HG03521 (cell line): ENCODE data around the gene CAVIN3.
A peak's percentile ranks its signal among the peaks of the same experiment; 100 is the strongest.
"Not testable (repeated sequence)": the region's sequence is repeated elsewhere in the genome, so short reads cannot be mapped to it uniquely, and the experiment has no call there.

Experiments used
- ATAC-seq: cut with Tn5 transposase; IDR thresholded peaks from one replicate; pipeline ENCODE4 v1.9.1; 2021; ENCODE audit warnings: mild to moderate bottlenecking, moderate library complexity; ENCODE audit not compliant: unreplicated experiment

Gene CAVIN3

DNA sequence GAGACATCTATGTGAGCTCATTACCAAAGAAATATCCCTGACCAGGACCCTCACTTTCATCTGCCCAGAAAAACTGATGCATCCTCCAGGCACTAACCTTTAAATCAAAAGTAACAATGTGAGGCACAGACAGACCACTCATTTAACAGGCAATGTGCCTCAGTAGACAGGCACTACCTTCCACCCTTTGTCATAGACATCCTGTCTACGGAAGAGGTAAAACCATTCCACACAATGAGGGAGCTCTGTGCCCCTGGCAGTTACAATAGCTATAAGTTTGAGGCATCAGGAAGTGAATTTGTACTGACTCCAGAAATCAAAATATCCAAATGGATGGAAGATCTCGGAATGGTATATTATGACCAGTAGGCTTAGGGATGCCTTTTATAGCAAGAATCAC is 6.7 kb upstream of the CAVIN3 start:
- ATAC-seq: no peak

DNA sequence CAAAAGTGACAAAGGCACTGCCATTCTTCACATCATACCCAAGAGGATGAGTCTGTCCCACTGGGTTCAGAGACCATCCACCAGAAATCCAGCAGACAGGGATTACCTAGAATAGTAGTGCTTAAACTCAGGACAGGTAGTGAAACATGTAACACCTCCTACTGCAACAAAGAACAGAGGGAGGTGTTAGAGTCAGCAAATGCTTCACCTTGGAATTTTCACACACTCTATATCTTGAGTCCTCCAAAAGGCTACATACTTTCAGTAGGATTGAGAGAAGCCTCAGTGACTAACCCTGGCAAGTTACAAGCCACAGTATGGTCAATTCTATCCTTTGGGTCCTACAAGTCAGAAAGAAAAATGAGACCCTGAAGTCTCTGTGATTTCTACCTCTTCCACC is 6.0 kb upstream of the CAVIN3 start:
- ATAC-seq: no peak

DNA sequence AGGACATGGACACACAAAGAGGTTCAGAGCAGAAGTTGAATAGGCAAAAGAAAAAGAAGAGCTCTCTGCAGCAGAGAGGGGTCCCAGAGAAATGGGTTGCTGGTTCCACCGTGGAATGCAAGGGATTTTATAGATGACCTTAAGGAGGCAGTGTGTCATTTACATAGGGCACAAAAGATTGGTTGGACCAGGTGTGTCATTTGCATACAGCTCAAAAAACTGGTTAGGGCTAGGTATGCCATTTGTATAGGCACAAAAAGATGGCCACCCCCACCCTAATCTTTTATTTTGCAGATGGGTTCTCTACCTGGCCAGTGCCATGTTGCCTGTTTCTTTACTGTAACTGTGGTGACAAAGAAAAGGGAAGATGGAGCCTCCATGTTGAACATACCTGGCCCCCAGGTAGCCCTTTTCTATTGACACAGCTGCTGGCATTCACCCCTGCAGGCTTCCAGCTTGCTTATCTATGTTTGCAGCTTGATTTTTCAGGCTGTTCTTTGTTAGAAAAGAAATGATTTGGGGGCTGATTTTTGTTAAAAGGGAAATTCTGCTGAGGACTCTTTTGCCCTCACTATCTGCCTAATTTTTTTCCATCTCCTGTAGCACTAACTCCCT is 3.1 kb upstream of the CAVIN3 start:
- no peak for ATAC-seq

DNA sequence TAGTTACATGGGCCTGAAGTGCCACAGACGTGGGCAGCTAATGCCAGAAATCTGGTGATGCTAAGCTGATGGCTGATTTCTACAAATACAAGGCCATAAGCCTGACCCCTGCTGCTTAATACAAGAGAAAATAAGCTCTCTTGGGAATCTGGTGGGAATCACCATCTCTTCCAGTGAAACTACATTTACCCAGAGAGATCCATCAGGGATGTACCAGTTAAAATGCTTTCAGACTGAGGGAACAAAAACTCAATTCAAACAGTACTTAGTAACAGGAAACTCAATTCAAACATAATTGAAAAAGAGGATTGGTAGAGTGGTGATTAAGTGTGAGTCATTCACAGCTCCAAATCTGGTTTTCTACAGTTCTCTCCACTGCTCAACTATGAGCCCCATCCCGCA is 1.7 kb upstream of the CAVIN3 start:
- ATAC-seq: no peak

DNA sequence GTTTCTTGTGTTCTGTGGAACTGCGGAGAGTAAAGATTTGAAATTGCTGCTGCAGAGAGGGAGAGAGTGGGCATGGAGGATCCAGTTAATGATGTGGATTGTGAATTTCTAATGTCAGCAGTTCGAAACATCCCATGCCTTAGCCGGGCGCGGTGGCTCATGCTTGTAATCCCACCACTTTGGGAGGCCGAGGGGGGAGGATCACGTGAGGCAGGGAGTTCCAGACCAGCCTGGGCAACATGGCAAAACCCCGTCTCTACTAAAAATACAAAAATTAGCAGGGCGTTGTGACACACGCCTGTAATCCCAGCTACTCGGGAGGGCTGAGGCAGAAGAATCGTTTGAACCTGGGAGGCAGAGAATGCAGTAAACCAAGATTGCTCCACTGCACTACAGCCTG is 1.1 kb upstream of the CAVIN3 start:
- ATAC-seq: no peak

DNA sequence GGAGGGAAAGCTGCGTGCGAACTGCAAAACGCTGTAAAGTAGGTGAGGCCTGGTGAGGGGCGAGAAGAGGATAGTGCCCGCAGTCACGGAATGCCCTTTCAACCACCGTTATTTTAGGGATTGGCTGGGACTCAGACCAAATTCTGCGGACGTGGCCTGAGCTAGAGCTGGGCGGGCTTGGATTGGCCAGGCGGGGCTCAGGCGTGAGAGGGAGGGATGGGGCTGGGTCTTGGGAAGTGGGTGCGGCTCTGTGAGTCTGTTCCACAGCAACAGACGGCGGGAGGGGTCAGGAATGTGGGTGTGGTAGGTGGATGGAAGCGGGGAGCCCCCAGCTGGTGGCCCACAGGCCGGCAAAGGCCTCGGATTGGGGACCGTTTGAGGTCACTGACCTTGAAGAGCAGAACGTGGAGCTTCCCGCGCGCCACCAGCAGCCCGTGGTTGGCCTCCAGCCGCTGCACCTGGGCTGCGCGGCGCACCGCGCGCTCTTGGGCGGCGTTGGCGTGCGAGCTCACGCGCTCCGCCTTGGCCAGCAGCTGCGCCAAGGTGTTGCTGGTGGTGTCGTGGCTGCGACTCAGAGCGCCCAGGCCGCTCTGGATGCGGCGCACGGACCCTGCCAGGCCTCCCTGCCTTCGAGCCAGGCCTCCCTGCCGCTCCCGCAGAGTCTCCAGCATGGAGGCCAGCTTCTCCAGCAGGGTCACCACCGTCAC is 444 bp downstream of the CAVIN3 start:
- no peak for ATAC-seq

DNA sequence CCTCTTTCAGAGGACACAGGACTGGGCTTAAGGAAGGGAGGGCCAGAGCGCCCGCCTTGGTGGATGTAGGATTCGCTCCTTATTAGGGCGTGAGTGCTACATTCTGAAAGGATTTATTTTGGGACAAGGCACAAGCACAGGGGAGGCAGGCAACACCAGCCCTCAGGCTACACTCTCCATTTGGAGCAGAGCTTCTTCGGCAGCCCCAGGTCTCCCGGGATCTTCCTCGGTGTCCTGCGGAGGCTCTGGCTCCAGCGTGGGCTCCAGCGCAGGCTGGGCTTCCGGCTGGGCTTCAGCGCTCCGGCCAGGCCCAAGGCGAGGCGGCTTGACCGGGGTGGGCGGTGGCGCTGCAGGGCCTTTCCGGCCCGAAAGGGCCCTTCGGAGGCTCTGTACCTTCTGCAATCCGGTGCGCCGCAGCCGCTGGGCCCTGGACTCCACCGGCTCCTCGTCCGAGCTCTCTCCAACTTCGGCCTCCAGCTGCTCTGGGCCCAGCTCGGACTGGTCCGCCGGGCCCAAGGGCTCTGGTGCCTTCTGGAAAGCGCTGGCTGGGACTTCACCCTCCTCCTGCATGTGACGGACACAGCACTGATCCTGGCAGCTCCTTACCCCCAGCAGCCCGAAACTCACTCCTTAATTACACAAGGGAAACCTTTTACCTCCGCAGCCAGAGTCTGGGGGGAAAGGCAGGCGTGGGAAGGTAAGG is 1.1 kb downstream of the CAVIN3 start:
- no peak for ATAC-seq

DNA sequence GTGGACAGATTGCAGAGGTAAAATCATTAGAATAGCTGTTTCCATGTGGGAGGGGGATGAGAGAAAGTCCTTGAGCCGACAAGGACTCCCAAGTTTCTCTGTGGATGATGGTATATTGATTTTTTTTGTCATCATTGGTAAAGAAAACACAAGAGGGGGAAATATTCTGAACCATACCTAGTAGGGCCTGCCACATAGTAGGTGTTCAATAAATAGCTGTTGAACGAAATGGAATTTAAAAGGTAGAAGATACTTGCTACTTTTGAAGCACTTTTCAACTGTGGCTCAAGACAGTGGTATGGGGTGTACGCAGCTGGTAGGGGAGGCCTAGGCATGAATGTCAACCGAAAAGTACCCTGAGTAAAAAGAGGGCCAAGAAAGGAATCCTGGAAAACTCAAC is 2.1 kb downstream of the CAVIN3 start:
- no peak for ATAC-seq

DNA sequence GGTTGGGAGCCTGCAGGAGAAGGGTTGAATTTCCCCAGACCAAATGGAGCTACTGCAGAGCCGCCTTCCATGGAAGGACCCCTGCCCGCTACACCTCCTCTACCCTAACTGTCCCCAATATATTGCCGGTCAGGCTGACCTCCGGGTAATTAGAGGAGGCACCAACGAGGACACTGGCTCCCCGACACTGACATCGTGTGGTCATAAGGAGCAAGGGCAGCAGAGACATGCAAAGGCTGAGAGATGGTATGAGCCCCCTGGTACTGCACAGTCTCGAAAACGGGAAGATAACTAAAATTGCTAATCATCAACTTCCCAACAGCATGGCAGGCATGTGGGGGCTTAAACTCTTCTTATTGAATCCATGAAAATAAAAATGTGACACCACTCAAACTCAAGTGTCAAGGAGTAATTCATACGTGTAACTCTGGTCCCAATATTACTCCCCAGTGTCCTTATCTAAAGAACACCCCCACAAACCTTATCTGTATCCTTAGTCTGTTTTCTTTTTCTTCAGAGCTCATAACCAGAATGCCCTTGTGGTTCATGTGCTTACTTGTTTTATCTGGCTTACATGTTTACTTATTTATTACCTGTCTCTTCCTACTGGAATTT is 4.4 kb downstream of the CAVIN3 start:
- peak; percentile 82 for ATAC-seq

DNA sequence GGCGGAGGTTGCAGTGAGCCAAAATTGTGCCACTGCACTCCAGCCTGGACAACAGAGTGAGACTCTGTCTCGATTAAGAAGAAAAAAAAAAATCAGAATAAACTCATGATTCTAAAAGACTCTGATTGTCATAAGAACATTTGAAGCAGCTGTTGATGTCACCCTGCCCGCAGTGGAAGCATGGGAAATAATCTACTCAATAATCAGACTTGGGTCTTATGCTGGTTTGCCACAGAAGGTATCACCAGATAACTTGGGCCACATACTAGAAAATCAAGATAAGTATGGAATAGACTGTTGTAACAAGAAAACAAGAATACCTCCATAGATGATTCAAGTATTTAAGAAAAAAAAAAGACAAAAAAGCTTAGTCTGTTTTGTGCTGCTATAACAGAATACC is 8.2 kb downstream of the CAVIN3 start:
- no peak for ATAC-seq

DNA sequence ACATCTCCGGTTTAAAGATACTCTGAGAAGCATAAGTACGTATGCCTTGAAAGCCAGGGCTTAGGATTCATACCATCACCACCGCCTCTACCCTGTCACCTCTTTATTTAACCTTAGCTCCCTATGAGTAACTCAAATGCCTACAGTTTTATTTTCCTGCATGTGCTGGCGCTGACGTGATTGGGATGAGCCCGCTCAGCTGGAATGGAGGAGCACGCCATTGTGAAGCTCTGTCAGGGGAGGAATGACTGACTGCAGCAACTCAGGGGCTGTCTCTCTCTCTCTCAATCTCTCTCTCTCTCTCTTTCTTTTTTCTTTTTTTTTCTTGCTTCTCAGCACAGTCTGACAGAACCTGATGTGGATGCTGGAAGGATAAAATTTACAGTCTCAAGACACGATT is 12.4 kb downstream of the CAVIN3 start:
- ATAC-seq: no peak

DNA sequence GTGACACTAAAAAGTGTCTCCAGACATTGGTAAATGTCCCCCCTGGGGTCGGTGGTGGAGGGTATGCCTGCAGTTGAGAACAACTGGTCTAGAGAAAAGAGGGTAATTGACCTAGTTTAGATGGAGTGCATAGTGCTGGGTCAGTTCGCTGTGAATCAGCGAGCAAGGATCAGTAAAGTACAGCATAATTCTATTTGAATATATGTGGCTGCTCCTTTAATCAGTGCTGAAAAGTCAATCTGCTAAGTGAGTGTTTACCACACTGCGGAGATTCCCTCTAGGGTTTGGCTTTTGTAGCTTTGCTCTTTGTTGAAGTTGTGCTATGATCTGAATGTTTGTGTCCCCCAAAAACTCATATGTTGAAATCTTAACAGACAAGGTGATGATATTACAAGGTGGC is 15.0 kb downstream of the CAVIN3 start:
- ATAC-seq: no peak

DNA sequence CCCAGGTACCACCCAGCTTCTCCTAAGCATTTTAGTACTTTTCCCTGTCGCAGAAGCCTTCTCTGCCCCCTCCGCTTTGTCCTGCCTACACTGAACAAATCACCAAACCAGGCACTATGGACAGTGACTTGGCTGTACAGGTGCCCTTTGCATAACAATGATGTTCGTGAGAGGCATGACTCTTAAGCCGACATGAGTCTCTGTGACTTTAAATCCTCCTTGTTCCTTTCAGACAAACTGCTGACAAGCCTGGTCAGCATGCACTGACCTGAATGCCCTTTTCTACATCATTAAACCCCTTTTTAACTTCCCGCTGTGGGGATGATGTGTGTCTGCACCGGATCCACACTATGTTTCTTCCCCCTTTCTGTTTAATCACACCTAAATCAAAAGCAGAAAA is 16.6 kb downstream of the CAVIN3 start:
- ATAC-seq: no peak

DNA sequence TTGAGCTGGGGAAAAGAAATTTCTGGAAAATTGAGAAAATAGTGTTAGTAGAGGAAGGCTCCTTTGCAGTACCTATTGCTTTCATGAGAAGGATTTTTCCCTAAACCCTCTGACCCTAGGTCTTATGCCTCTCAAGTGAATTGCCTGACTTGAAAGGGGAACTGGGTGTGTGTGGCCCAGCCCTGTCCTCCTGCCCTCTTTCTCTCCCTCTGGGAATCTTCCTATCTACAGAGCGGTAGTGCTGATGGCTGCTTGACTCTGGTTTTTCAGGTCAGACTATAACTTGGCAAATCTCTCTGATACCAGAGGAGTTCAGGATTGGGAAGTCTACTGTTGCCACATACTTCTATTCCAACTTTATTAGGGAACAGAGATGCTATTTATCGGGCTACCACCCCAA is 19.2 kb downstream of the CAVIN3 start:
- ATAC-seq: no peak

DNA sequence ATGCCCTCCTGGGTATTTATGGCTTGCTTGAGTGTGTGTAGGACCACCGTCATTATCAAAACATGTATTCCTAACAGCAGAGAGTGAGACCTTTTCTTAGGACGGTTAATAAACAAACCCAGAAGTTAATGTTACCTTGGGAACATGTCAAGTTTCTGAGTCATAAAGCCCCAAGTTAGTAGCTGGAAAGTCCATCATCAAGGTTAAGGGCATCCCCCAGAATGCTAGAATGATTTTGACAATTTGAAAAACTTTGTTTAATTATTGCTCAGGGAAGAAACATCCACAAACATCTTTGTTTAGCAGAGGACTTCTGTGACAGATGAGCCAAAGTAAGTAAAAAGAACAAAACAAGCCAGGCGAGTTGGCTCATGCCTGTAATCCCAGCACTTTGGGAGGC is 20.0 kb downstream of the CAVIN3 start:
- no peak for ATAC-seq

DNA sequence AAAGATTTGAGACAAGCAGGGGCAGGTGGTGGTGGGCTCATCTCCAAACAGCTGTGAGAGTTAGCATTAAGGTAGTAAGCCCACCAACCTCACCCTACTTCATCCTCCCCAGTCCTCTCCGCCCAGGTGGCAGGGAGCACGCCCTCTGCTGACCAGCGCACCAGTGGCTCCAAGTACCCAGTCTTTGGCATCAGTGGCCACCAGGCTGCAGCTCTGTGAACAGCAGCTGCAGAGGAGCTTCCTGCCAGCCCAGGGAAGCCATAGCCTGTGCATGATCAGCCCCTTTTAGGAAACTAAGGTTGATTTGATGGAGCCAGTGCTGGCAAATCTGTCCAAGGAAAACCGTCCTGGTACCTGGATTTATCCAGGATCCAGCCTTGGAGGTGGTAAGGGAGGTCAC is 21.7 kb downstream of the CAVIN3 start:
- no peak for ATAC-seq

DNA sequence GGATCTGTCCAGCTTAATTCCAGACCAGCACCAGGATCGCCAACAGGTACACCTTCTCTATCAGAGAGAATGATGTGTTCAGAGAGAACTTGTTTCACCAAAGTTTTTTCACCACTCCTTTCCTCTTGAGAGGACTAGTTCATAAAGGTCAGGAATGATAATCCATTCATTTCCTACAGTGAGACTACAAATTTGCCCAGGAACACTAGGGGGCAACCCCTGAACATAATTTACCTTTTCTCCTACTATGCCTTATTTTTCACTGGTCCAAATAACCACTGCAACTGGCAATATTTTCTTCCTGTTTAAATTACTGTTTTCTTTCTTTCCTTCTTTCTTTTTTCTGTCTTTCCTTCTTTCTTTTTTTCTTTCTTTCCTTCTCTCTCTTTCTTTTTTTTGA is 22.5 kb downstream of the CAVIN3 start:
- ATAC-seq: no peak

DNA sequence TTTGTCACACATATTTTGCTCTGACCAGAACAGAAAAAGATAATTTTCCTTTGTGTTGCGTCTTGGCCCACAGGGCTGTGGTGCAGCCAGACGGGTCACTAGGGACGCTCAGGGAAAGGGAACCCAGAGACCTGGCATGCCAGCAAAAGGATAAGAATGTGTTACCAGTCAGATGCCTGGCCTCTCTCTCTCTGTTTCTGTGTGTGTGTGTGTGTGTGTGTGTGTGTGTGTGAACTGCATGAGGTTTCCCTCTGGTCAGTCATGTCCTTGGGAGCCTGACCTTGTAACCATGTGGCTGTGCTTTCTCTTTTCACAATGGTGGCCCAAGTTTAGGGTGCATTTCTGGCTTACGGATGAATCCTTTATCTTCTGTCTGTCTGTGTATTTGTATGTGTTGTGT is 35.3 kb downstream of the CAVIN3 start:
- ATAC-seq: no peak

DNA sequence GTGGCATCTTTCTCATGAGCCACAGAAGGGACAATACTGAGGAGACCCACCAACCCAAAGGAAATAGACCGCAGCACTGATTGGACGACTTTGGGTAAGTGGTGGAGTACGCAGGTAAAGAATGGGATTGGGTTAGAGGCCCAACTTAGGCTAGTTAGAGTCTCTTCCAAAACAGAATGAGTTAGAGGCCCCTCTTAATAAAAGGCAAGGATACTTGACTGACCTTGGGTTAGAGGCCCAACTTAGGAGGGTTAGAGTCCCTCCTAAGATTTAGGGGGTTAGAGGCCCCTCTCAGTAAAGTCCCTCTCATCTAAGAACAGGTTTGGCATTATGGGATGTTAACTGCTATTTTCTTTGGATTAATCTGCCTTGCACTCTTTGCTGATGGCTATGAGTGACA is 36.1 kb downstream of the CAVIN3 start:
- no peak for ATAC-seq

DNA sequence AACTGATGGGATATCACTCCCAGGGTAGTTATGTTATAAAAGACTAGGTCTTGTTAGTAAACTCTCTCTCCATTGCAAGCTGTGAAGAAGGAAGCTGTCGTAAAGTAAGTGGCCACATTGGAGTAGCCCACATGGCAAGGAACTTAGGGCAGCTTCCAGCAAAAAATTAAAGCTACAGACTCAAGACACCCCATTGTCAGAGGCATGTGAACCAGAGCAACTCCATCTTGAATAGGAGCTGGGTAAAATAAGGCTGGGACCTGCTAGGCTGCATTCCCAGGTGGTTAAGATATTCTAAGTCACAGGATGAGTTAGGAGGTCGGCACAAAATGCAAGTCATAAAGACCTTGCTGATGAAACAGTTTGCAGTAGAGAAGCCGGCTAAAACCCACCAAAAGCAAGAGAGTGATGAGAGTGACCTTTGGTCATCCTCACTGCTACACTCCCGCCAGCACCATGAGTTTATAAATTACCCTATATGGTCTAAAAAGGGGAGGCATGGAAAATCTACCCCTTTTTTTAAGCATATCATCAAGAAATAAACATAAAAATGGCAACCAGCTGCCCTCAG is 36.8 kb downstream of the CAVIN3 start:
- ATAC-seq: no peak

DNA sequence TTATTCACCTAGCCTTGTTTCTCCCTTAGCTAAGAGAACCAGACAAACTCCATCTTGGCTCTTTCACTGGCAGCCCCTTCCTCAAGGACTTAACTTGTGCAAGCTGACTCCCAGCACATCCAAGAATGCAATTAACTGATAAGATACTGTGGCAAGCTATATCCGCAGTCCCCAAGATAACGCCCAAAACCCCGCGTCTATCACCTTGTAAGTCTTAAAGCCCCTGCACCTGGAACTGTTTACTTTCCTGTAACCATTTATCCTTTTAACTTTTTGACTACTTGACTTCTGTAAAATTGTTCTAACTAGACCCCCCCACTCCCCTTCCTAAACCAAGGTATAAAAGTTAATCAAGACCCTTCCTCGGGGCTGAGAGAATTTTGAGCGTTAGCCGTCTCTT is 39.5 kb downstream of the CAVIN3 start:
- not testable (repeated sequence) for ATAC-seq

DNA sequence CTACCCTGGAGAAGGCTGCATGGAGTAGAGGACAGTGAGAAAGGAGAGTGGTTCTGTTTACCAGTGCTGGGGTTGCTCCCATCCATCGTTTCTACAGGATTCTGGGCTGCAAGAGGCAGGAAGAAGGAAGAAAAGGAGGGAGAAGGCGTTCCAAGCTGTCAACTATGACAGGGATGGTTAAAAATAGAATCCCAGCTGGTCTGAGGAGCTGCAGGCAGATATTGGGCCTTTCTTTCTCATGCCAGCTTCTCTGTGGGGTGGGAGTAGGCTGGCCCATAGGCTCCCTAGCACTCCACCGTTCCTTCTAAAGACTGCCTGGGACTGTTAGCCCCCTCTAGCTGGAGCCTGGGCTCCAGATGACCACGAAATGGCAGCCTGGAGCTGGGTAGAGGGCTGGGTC is 47.1 kb downstream of the CAVIN3 start:
- no peak for ATAC-seq
